Retinal pigment epithelial cell (primary cell): ENCODE measurements around the gene FANCG.
A peak's percentile ranks its signal among the peaks of the same experiment; 100 is the strongest.

Source experiments
- DNase-seq: peaks from one replicate; pipeline ENCODE4 v3.0.0-alpha.2; 2010; ENCODE audit warnings: low read depth
- H3K4me3 ChIP-seq: 2 replicates; pipeline ENCODE4 v1.5.1; 2011; ENCODE audit warnings: mild to moderate bottlenecking, low read length, control low read depth, moderate library complexity
- CTCF ChIP-seq: conservative IDR thresholded peaks from 2 replicates; pipeline ENCODE4 v1.5.1; 2011; ENCODE audit warnings: low read depth, low read length, control low read depth, inconsistent platforms

FANCG gene

GRCh38 chr9:35073279-35073612 lies 6.5 kb downstream of the FANCG start:
- no peak overlapping the region for H3K4me3 ChIP-seq
- no peak for TF ChIP-seq CTCF
- DNase-seq: no peak

DNA sequence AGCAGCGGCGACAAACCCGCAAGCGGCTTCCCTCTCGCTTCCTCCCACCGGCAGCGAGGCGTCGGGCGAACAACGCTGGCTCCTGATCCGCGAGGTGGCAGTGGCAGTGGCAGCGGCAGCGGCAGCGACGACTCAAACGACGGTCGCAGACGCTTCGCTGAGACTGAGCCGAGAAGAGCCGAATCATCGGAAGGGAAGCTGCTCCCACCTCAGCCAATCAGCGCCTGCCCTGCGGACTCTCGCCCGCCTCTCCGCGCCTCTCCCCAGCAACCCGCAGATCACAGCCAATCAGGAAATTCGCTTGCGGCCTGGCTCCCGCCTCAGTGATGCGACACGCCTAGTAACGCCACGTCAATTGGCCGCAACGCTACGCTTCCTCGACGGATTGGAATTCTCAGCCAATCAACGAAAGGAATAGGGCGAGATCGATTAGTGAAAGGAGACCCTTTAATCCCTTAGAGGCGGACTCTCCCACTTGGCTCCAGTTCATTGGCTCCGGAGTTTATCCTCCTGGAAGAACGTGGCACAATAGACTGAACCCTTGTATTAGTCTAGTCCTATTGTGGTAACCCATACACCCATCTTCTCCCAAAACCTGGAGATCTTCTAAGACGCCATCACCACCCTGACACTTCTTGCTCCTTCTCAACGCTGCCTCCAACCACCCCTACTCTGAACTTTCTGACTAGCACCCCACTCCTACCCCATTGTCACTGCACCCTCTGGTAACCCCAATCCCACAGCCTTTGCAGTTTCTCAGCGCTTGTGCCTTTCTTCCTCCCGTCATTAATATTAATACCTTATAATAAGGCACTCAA lies 7.1 kb downstream of the FANCG start, which contains the start of gene VCP:
Gene VCP, minus strand, starts transcription at position 165 of the 818 bp plus-strand sequence. CDS start 272 bp downstream, outside the sequence.
- peak within 1 kb of the TSS; percentile 96 for H3K4me3 ChIP-seq
- peak; percentile 99 for DNase-seq
- TF ChIP-seq CTCF: no peak

DNA sequence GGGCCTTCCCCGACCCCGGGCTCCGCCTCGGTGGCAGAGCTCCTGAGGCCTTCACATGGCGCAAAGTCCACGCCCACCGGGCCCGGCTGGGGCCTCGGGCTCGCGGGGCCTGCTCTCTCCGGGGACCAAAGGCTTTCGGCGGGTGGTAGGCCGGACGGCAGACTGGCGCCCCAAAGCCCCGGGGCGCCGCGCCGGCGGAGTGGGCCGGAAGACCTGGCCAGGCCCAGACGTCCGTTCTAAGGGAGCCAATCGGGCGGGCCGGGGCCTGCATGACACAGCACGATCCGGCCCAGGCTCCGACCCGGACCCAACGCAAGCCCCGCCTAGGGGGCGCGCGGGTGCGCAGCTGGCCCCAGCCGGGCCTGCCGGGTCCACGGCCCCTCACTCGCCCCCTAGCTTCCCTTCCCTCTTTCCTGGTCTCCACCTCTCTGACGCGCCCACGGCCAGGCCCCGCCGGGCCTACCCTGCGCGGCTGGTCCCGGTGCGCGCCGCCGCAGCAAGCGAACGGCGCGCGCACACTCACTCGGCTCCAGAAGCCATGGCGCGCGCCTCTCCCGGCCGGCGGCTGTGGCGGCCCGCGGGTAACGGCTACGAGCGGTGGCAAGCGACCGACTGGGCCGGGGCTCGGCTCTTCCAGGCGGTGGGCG lies 7.8 kb downstream of the FANCG start:
- H3K4me3 ChIP-seq: peak overlapping the region; percentile 96
- TF ChIP-seq CTCF: peak; percentile 33
- DNase-seq: peak; percentile 55

- DNase-seq: no peak
- no peak for TF ChIP-seq CTCF
- peak overlapping the region; percentile 96 for H3K4me3 ChIP-seq
These were observed 8.6 kb downstream of the FANCG start for GRCh38 chr9:35070823-35071813.

- DNase-seq: no peak
- peak overlapping the region; percentile 14 for H3K4me3 ChIP-seq
- no peak for TF ChIP-seq CTCF
These were observed 10.7 kb downstream of the FANCG start for GRCh38 chr9:35069020-35069419.

GRCh38 chr9:35067056-35067455 lies 12.7 kb downstream of the FANCG start:
- DNase-seq: no peak
- no peak for TF ChIP-seq CTCF
- no peak overlapping the region for H3K4me3 ChIP-seq
